Fibroblast of pulmonary artery (primary cell): ENCODE measurements around the gene OPTN.

ENCODE experiments used
- DNase-seq: peaks from one replicate; pipeline ENCODE4 v3.0.0-alpha.2; 2010; ENCODE audit warnings: low read depth
- H3K4me3 ChIP-seq: replicated peaks from 2 replicates; pipeline ENCODE4 v1.5.1; 2011; ENCODE audit warnings: low read depth, mild to moderate bottlenecking, control low read depth, low read length, moderate library complexity
- TF ChIP-seq, protein P1 (sequence below): IDR thresholded peaks from 2 replicates; pipeline ENCODE4 v1.5.1; 2011; ENCODE audit warnings: mild to moderate bottlenecking, control low read depth, low read length, inconsistent platforms; ENCODE audit errors: missing control alignments

The OPTN gene

DNA sequence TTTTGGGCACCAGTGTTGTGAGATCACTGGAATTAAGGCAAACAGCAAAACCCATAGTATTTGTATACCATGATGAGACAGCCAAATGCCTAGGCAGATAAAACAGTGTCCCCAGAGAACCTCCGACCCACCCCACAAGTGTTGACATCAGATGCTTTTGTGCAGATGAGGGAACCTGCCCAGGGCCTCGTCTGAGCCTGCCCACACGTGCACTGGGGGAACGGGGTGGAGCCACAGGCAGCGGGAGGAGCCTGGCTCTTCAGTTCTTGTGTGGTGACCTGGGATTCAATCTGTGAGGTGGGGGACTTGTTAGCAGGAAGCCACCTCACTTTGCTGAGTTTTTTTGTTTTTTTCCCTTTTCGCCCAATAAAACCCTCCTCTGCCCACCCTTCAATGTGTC is 33.4 kb upstream of the OPTN start:
- TF ChIP-seq, protein P1, sequence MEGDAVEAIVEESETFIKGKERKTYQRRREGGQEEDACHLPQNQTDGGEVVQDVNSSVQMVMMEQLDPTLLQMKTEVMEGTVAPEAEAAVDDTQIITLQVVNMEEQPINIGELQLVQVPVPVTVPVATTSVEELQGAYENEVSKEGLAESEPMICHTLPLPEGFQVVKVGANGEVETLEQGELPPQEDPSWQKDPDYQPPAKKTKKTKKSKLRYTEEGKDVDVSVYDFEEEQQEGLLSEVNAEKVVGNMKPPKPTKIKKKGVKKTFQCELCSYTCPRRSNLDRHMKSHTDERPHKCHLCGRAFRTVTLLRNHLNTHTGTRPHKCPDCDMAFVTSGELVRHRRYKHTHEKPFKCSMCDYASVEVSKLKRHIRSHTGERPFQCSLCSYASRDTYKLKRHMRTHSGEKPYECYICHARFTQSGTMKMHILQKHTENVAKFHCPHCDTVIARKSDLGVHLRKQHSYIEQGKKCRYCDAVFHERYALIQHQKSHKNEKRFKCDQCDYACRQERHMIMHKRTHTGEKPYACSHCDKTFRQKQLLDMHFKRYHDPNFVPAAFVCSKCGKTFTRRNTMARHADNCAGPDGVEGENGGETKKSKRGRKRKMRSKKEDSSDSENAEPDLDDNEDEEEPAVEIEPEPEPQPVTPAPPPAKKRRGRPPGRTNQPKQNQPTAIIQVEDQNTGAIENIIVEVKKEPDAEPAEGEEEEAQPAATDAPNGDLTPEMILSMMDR = no peak
- no peak for DNase-seq
- H3K4me3 ChIP-seq = no peak overlapping the region

DNA sequence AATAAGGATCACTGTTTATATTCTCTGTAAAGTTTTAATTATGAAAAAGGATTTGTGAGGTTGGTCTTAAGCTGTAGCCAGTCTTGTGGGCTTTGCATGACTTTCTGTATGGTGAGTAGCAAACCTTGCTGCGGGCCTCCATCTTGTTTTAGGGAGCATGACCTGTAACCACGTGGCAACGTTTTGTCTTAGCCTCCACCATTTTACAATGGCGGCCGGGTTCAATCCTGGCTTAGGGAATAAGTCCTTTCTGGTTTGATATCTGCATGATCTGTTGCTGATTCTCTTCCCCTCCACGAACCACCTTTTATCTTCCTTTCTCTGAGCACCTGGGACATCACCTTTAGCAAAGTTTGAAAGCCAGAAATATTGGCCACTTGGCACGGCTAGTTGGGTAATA is 32.5 kb upstream of the OPTN start:
- DNase-seq = no peak

DNA sequence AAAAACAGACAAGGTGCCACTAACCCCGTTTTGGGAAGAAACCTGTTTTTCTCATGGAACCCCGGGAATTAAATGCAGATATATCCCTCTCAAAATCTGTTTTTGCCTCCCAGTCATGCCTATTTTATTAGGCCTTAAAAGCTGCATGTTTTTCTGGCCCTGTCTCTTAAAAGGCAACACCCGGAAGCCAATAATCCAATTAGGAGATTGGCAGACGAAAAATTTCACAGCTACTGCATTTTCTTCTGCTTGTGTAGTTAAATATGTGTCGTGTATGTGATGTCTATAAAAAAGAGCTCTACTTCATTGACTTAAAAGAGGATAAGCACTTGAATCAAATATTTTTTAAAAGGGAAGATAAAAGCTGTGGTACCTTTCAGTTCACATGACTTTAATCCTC is 31.9 kb upstream of the OPTN start:
- TF ChIP-seq, protein P1 = no peak
- H3K4me3 ChIP-seq = no peak overlapping the region
- DNase-seq = no peak

More for the DNA sequence above, 32.5 kb upstream of the OPTN start:
- TF ChIP-seq, protein P1 = no peak
- H3K4me3 ChIP-seq = no peak overlapping the region

DNA sequence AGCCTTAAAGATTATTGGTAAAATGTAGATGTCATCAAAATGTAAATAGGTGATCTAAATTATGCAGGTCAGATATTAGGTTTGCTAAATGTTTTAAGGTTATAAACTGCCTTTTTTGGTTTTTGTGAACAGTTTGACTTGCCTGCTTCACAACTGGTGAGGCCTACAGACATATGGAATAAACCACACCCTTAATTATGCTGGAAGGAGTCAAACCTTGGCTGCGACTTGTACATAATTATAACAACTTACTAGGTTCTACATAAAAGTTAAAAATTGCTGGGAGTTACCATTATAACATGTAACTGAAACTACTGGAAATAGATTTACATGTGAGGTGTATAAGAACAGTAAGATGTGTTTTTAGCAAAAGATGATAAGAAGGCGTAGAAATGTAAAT is 31.5 kb upstream of the OPTN start:
- no peak for DNase-seq
- no peak overlapping the region for H3K4me3 ChIP-seq
- TF ChIP-seq, protein P1 = no peak

DNA sequence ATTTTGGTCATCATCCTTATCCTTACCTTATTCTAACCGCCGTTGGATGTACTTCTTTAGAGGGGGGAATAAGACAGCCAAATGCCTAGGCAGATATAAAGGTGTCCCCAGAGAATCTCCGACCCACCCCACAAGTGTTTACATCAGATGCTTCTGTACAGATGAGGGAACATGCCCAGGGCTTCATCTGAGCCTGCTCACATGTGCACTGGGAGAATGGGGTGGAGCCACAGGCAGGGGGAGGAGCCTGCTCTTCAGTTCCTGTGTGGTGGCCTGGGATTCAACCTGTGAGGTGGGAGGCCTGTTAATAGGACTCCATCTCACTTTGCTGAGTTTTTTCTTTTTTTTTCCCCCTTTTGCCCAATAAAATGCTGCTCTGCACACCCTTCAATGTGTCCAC is 27.6 kb upstream of the OPTN start:
- no peak overlapping the region for H3K4me3 ChIP-seq
- no peak for DNase-seq
- TF ChIP-seq, protein P1 = no peak

DNA sequence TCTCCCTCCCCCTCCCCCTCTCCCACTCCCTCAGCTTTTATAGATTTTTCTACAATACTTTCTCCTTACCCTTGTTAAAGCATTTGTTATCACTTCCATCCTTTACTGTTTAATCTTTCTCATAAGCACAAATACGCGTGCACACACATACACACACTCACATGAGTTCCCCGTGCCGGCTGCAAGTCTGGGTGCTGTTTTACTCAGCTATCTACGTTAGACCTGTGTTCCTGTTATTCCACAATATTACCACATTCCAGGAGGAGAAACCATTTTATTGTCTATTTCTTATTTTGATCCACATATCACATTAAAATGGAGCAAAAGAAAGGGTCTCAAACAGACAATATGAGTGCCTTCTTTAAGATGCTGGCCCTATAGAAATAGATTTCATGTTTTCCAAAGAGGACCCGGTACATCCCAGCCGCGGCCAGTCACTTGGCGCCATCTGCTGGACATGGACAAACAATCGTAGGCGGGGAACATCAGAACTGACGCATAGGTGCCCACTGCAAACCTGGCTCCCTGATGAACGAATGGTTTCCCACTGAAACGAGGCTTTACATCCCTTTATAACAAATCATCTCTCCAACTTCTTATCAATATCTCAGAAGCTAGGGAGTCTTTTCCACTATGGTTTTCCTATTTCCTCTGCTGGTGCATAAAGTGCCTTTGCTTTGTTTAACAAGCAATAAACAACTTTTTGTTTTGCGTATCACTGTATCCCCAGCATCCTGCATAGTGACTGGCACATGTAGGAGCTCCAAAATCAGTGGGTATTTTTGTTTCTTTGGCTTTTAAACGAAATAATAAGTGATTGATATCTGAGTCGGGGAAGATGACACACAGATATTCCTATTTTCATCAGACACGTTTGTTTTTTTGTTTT is 25.2 kb upstream of the OPTN start:
- H3K4me3 ChIP-seq = no peak overlapping the region
- DNase-seq = peak; percentile 66
- TF ChIP-seq, protein P1 = peak; percentile 90
